Occipital lobe (tissue), 2 donors: ENCODE results near the gene NXPH3. TPM values are rescaled to one million over a fixed set of nuclear protein-coding genes. Genes with fewer than 3 reads are reported as not detected.

ENCODE experiments used
- DNase-seq: peaks from one replicate; lab custom pipeline; 2025; lab: John Stamatoyannopoulos, UW
- total RNA-seq: library from RNA; depleted of rRNA; stranded (reverse); fragments of >200 nt; gene quantifications from one replicate; pipeline ENCODE4 v1.2.3, GENCODE V29; 2014

The NXPH3 gene
- total RNA-seq, 1 donor from 2014 or later, result 17.9 TPM

DNA sequence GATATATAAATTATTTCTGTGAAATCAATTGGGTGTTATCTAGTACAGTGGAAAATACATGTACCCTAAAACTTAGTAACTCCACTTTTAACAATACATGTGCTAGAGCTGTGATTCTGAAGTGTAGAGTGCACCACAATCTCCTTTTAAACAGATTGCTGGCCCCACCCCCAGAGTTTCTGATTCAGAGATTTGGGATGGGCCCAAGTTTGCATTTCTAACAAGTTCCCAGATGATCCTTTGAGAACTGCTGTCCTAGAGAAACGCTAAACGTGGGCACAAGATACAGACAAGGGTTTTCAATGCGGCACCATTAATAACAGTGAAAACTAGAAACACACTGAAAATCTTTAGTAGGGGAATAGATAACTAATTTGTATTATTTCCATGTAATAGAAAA lies 49.2 kb downstream of the NXPH3 start:
- DNase-seq, result peak; percentile 14

DNA sequence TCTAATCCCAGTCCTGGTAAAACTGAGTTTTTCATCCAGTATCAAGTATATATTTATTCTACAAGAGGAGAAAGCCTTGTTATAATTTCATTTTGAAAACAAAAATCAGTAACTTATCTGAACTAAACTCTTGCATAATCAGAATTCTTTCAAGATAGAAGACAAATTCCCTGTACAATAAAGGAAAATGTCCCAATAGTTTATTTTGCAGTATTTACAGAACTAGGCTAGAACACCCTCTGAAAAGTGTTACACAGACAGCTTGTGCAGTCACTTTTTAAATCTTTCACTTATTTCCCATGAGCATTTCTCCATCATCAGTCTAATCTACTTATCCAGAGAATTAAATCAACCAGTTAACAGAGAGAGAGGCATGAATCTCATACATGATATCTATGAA lies 53.8 kb downstream of the NXPH3 start:
- no peak for DNase-seq

DNA sequence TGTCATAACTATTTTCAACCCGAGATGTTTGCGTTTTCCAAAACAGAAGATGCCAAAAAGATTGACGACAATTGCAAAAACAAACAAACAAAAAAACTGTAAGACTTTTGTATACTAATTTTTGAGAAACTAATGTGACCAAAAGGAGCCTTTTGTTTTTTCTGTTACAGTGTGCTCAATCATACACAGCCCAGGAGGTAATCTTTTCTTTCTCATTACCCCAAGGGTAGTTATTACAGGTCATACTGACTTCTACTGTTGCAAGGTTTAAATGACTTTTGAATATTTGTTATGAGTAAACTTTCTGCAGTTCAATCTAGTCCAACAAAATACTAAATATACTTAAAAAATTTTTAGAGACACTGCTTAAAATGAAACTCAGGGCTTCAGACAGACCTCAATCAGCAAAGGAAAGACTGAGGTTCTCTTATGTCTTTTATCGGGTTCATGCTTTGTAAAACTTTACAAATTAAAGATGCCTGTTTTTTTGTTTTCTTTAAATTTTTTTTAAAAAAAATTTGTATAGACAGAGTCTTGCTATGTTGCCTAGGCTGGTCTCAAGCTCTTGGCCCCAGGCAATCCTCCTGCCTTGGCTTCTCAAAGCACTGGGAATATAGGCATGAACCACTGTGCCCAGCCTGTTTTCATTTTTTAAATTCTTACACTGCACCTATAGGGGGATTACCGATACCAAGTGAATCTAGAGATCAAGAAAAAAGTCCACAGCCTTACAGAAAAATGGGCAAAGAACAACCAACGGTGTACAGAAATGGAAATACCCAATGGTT lies 54.6 kb downstream of the NXPH3 start:
- no peak for DNase-seq

DNA sequence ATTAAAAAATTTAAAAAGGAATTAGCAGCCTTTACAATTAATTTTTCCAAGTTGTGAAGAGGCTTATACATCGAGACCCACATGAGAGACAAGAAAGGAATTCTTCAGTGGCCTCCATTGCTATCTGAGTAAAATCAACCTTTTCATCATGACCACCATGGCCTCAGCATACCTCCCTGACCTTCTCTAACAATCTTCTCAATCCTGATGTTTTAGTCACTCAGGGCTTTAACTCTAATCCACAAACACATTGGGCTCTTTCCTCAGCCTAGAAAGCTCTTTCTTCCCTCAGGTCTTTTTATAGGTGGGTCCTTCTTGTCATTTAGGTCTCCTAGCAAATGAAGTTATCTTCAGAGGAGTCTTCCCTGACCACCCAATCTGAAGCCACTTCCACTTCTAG lies 55.8 kb downstream of the NXPH3 start:
- no peak for DNase-seq

Other genes starting within 250 kb of the NXPH3 start
- 35.4 TPM for gene ZNF652, start 213.6 kb upstream of the NXPH3 start, total RNA-seq
- 42.0 TPM for gene PHB1, start 161.0 kb upstream of the NXPH3 start, total RNA-seq
- gene NGFR, start 80.6 kb upstream of the NXPH3 start, total RNA-seq, result 3.3 TPM
- 123 TPM for gene SPOP, start 102.2 kb downstream of the NXPH3 start, total RNA-seq
- 39.0 TPM for gene SLC35B1, start 132.1 kb downstream of the NXPH3 start, total RNA-seq
- gene FAM117A, start 188.3 kb downstream of the NXPH3 start, total RNA-seq, result 0.62 TPM
- 49.0 TPM for gene KAT7, start 212.8 kb downstream of the NXPH3 start, total RNA-seq